GM12878 (cell line): ENCODE data around the gene KRT24. TPM values are rescaled to one million over a fixed set of nuclear protein-coding genes. Genes with fewer than 3 reads are reported as not detected.

Experiments
- ATAC-seq: fragments of 200-7000 bp; cut with Tn5 transposase; 3 replicates; pipeline ENCODE4 v1.9.1; 2020; ENCODE audit warnings: mild to moderate bottlenecking, moderate library complexity
- BruUV-seq: library from RNA; stranded (reverse); fragments of 400-500 nt; replicated peaks from 2 replicates; lab custom pipeline; 2021; lab: Mats Ljungman, UMichigan
- CTCF ChIA-PET: fragments of 300-600 bp; sonication (Branson Sonifier 250); formaldehyde crosslinking; extraction: SDS; loops from one replicate; lab custom pipeline; 2021; ENCODE audit warnings: inconsistent platforms; lab: Yijun Ruan, JAX
- POLR2A ChIA-PET: fragments of 350-600 bp; formaldehyde crosslinking; extraction: SDS; loops from one replicate; lab custom pipeline; 2021; ENCODE audit warnings: inconsistent platforms; lab: Charles Lee
- RAD21 ChIA-PET: fragments of 300-600 bp; sonication (Branson Sonifier 250); formaldehyde crosslinking; loops from one replicate; lab custom pipeline; 2023; ENCODE audit warnings: antibody characterized with exemption; ENCODE audit not compliant: unreplicated experiment; lab: Charles Lee
- SMC1A ChIA-PET: fragments of 300-600 bp; sonication (Branson Sonifier 250); formaldehyde crosslinking; loops from one replicate; lab custom pipeline; 2023; ENCODE audit not compliant: unreplicated experiment, uncharacterized antibody; lab: Charles Lee
- DNase-seq: peaks from one replicate; pipeline ENCODE4 v3.0.0-alpha.2; 2011; ENCODE audit warnings: low read depth, low spot score
- FAIRE-seq: peaks from 3 replicates; lab custom pipeline; 2011; peaks lifted over from hg19 to GRCh38; lab: Jason Lieb, UNC
- H2AFZ ChIP-seq: 2 replicates; pipeline ENCODE4 v1.6.0; 2011; ENCODE audit warnings: low read depth, low read length, control low read depth; ENCODE audit not compliant: control insufficient read depth
- H3K27ac ChIP-seq: 2 replicates; pipeline ENCODE4 v1.5.1; 2011; ENCODE audit warnings: control low read depth; ENCODE audit not compliant: control insufficient read depth, insufficient read depth
- H3K27me3 ChIP-seq, 2 experiments: replicated peaks in 1 of 2; 2 replicates each; pipeline versions ENCODE4 v1.6.0 to v1.6.1; 2011; ENCODE audit warnings: low read length in 1 of 2; ENCODE audit not compliant: control insufficient read depth in 2 of 2, insufficient read depth in 2 of 2
- H3K36me3 ChIP-seq, 2 experiments: 2 replicates each; pipeline ENCODE4 v1.5.1; 2011; ENCODE audit warnings: low read length in 1 of 2; ENCODE audit not compliant: control insufficient read depth in 2 of 2, insufficient read depth in 2 of 2
- H3K4me1 ChIP-seq: 2 replicates; pipeline ENCODE4 v1.6.1; 2011; ENCODE audit warnings: mild to moderate bottlenecking, low read length, moderate library complexity, mixed read lengths; ENCODE audit not compliant: control insufficient read depth, insufficient read depth
- H3K4me2 ChIP-seq: 2 replicates; pipeline ENCODE4 v1.6.0; 2011; ENCODE audit warnings: control low read depth; ENCODE audit not compliant: control insufficient read depth, insufficient read depth
- H3K4me3 ChIP-seq: fragments of 200-600 bp; sonication (generic); 2 replicates; pipeline ENCODE4 v1.5.1; 2016
- H3K79me2 ChIP-seq: 2 replicates; pipeline ENCODE4 v1.6.0; 2011; ENCODE audit warnings: low read length; ENCODE audit not compliant: control insufficient read depth, insufficient read depth
- H3K9ac ChIP-seq: 2 replicates; pipeline ENCODE4 v1.8.0; 2011; ENCODE audit warnings: low read length, control low read depth, mixed read lengths; ENCODE audit not compliant: control insufficient read depth, insufficient read depth
- H3K9me3 ChIP-seq: replicated peaks from 3 replicates; pipeline ENCODE4 v1.5.1; 2011; ENCODE audit warnings: mild to moderate bottlenecking, low read length; ENCODE audit not compliant: control insufficient read depth, insufficient read depth
- H4K20me1 ChIP-seq: 2 replicates; pipeline ENCODE4 v1.6.0; 2011; ENCODE audit not compliant: control insufficient read depth, insufficient read depth
- ASH2L ChIP-seq: fragments of 300-600, 200-600 bp; sonication (generic); IDR thresholded peaks from 2 replicates; pipeline ENCODE4 v1.6.1; 2017; ENCODE audit warnings: low read depth, mild to moderate bottlenecking, borderline replicate concordance
- BCLAF1 ChIP-seq: fragments of 450-650 bp; IDR thresholded peaks from 2 replicates; pipeline ENCODE4 v1.6.1; 2017; ENCODE audit warnings: antibody characterized with exemption, mild to moderate bottlenecking, moderate library complexity
- EZH2 ChIP-seq: IDR thresholded peaks from 2 replicates; pipeline ENCODE4 v1.6.1; 2012; ENCODE audit warnings: low read depth, mild to moderate bottlenecking, control low read depth, inconsistent platforms, low read length, borderline replicate concordance; ENCODE audit not compliant: control insufficient read depth
- HCFC1 ChIP-seq: fragments of 150-350 bp; IDR thresholded peaks from 2 replicates; pipeline ENCODE4 v1.6.1; 2014; ENCODE audit warnings: low read length
- HSF1 ChIP-seq: fragments of 150-350 bp; IDR thresholded peaks from 2 replicates; pipeline ENCODE4 v1.6.1; 2014; ENCODE audit warnings: mild to moderate bottlenecking, low read depth, low read length
- MAX ChIP-seq: IDR thresholded peaks from 2 replicates; pipeline ENCODE4 v1.6.1; 2012; ENCODE audit warnings: low read depth, low read length, improper control_type of control experiment
- MTA2 ChIP-seq: fragments of 450-650 bp; IDR thresholded peaks from 2 replicates; pipeline ENCODE4 v1.6.1; 2016; ENCODE audit warnings: low read depth, mild to moderate bottlenecking, moderate library complexity
- NR2C2 ChIP-seq: IDR thresholded peaks from 2 replicates; pipeline ENCODE4 v1.6.1; 2011; ENCODE audit warnings: borderline replicate concordance, low read depth; ENCODE audit not compliant: control insufficient read depth, insufficient read length
- PAX5 ChIP-seq: IDR thresholded peaks from 2 replicates; pipeline ENCODE4 v1.6.1; 2011; ENCODE audit warnings: low read depth, low read length, borderline replicate concordance
- PRDM15 ChIP-seq: fragments of 450-650 bp; formaldehyde crosslinking; IDR thresholded peaks from 2 replicates; pipeline ENCODE4 v1.4.0; 2020; ENCODE audit warnings: mild to moderate bottlenecking, moderate library complexity
- SKIL ChIP-seq: fragments of 450-650 bp; IDR thresholded peaks from 2 replicates; pipeline ENCODE4 v1.6.1; 2017; ENCODE audit warnings: mild to moderate bottlenecking, low read depth, inconsistent platforms; ENCODE audit not compliant: poor library complexity, severe bottlenecking
- STAT3 ChIP-seq: IDR thresholded peaks from 2 replicates; pipeline ENCODE4 v1.6.1; 2011; ENCODE audit warnings: low read depth, low read length, improper control_type of control experiment
- TAF1 ChIP-seq: IDR thresholded peaks from 2 replicates; pipeline ENCODE4 v1.6.1; 2011; ENCODE audit warnings: mild to moderate bottlenecking, low read depth, low read length, borderline replicate concordance
- ZNF24 ChIP-seq: fragments of 450-650 bp; IDR thresholded peaks from 2 replicates; pipeline ENCODE4 v1.6.1; 2017; ENCODE audit warnings: antibody characterized with exemption, mild to moderate bottlenecking
- WGBS: methylation state at CpG from one replicate; pipeline ENCODE4 v1.1.6; 2016; ENCODE audit warnings: low lambda C conversion rate; ENCODE audit not compliant: insufficient replicate concordance, insufficient coverage; ENCODE audit errors: missing lambda C conversion rate; 5-methylcytosine and 5-hydroxymethylcytosine counted together
- in situ Hi-C: fragments of 300-500 bp; cut with MboI; formaldehyde crosslinking; loops from 9 replicates; pipeline ENCODE4 v1.14.3; 2018; ENCODE audit warnings: mixed read lengths
- intact Hi-C: fragments of 100-400 bp; cut with micrococcal nuclease; formaldehyde crosslinking; loops from one replicate; pipeline ENCODE4 v1.14.2; 2022; ENCODE audit not compliant: unreplicated experiment
- polyA plus RNA-seq, 11 experiments: library from polyadenylated mRNA; depleted of rRNA in 4 of 11; unstranded in 6 of 11; stranded (reverse) in 5 of 11; fragments of >200 nt; fragmentation: Nextera tagmentation in 4 of 11; fragmentation: Illumina TruSeq in 1 of 11; extraction: Ambion mirVana in 4 of 11; extraction: Trizol in 1 of 11; gene quantifications; 1 replicate in 1 of 11; 2 replicates in 10 of 11; pipeline versions ENCODE4 v1.2.1 to v1.2.3, GENCODE V29; 2011 to 2016; ENCODE audit warnings: inconsistent platforms in 2 of 11, missing spikeins in 2 of 11, low read depth in 1 of 11
- total RNA-seq, 4 experiments: library from RNA; depleted of rRNA in 3 of 4; stranded (reverse); fragments of >200 nt in 3 of 4; fragmentation: Illumina TruSeq in 1 of 4; extraction: Trizol in 1 of 4; gene quantifications; 2 replicates each; pipeline versions ENCODE4 v1.2.1 to v1.2.3, GENCODE V29; 2013 to 2021

KRT24 gene
- total and polyA plus RNA-seq, 10 of the 15 experiments (the other 5 are each of a cell fraction or from before 2014, with no cell fraction given), result not detected

- no TSS peak for BruUV-seq
- no peak overlapping the region for H3K9ac ChIP-seq
- TF ChIP-seq MAX, result no peak
- TF ChIP-seq STAT3, result no peak
- TF ChIP-seq HCFC1, result no peak
- no peak for TF ChIP-seq EZH2
- TF ChIP-seq BCLAF1, result no peak
- TF ChIP-seq NR2C2, result no peak
- TF ChIP-seq HSF1, result no peak
- no peak for TF ChIP-seq ASH2L
- TF ChIP-seq SKIL, result no peak
- TF ChIP-seq MTA2, result no peak
- no peak for TF ChIP-seq ZNF24
- no peak for TF ChIP-seq TAF1
- TF ChIP-seq PAX5, result no peak
- TF ChIP-seq PRDM15 (CRISPR knock-in tag), result no peak
Measured at GRCh38 chr17:40707745-40708144, 4.2 kb upstream of the KRT24 start.

More at GRCh38 chr17:40707745-40708144, 4.2 kb upstream of the KRT24 start:
- DNase-seq, result no peak
- Histone ChIP-seq H4K20me1 (no peaks in the 10 kb centered on the region), H3K4me2 (no peak overlapping the region), H3K27me3 (peaks cover 0 to 2% of the 10 kb centered on the region in 2 experiments; a peak in 1 of 4 replicates), H2AFZ (no peak overlapping the region), H3K4me1 (no peaks in the 10 kb centered on the region), H3K36me3 (no peaks in the 10 kb centered on the region), H3K4me3 (no peak overlapping the region), H3K27ac (no peak overlapping the region), H3K9me3 (no peaks in the 10 kb centered on the region), H3K79me2 (no peaks in the 10 kb centered on the region)
- POLR2A ChIA-PET, result no interaction called here
- RAD21 ChIA-PET, result no interaction called here
- CTCF ChIA-PET, result no interaction called here
- 45% methylated on average over 7 of the region's 7 CpGs for WGBS
- FAIRE-seq, result no peak
- in situ Hi-C loops (no loop called here), intact Hi-C loops (no loop called here)
- ATAC-seq, result no peak
- SMC1A ChIA-PET, result interaction anchor here (2.4 kb wide), 1 partner anchor 11 kb away, joined by 5 read pairs; no protein-coding TSS in a partner anchor
